Measurements from ENCODE around the gene MRAS. TPM values are rescaled to one million over a fixed set of nuclear protein-coding genes. Genes with fewer than 3 reads are reported as not detected.

Gene MRAS
- total RNA-seq, 4 donors from 2014 or later, result 35.6 to 59.2 (median 45.8) TPM

GRCh38 chr3:138384531-138384930 is 36.2 kb downstream of the MRAS start:
- no peak for DNase-seq (ENCODE audit: extremely low spot score)
- no peaks in the 10 kb centered on the region for H3K36me3 ChIP-seq
- H3K4me1 ChIP-seq, result peaks cover 31 to 39% (median 35%) of the 10 kb centered on the region in 4 donors
- no peak overlapping the region for H3K27ac ChIP-seq (replicated peaks in 1 of 4)
- H3K4me3 ChIP-seq, result no peak overlapping the region
- H3K27me3 ChIP-seq, result no peaks in the 10 kb centered on the region
- no peak for TF ChIP-seq CTCF (IDR thresholded peaks at IDR 0.05)
- TF ChIP-seq POLR2AphosphoS5 (IDR thresholded peaks at IDR 0.05), result no peak
- TF ChIP-seq EP300 (IDR thresholded peaks at IDR 0.05), result no peak
- no peak for TF ChIP-seq POLR2A (IDR thresholded peaks at IDR 0.05; ENCODE audit: low read depth)
- intact Hi-C loops (cut with DNase I), result no loop called here
- H3K9me3 ChIP-seq, result no peaks in the 10 kb centered on the region
- WGBS, result 79% methylated on average over 3 of the region's 3 CpGs

GRCh38 chr3:138384976-138385375 is 36.6 kb downstream of the MRAS start:
- Histone ChIP-seq H3K36me3 (no peaks in the 10 kb centered on the region), H3K27ac (replicated peaks in 1 of 4) (no peak overlapping the region), H3K4me3 (no peak overlapping the region), H3K27me3 (no peaks in the 10 kb centered on the region), H3K9me3 (no peaks in the 10 kb centered on the region), H3K4me1 (peaks cover 36 to 44% (median 39%) of the 10 kb centered on the region in 4 donors)
- WGBS, result 82% methylated on average over 5 of the region's 5 CpGs
- intact Hi-C loops (cut with DNase I), result no loop called here
- TF ChIP-seq POLR2A (IDR thresholded peaks at IDR 0.05; ENCODE audit: low read depth) (no peak), CTCF (IDR thresholded peaks at IDR 0.05) (no peak), POLR2AphosphoS5 (IDR thresholded peaks at IDR 0.05) (no peak), EP300 (IDR thresholded peaks at IDR 0.05) (no peak)
- no peak for DNase-seq (ENCODE audit: extremely low spot score)

GRCh38 chr3:138389144-138389601 is 40.8 kb downstream of the MRAS start:
- H3K4me1 ChIP-seq, result peaks cover 16 to 39% (median 19%) of the 10 kb centered on the region in 4 donors
- no peak for TF ChIP-seq CTCF (IDR thresholded peaks at IDR 0.05)
- no peak for TF ChIP-seq POLR2AphosphoS5 (IDR thresholded peaks at IDR 0.05)
- TF ChIP-seq EP300 (IDR thresholded peaks at IDR 0.05), result no peak
- no peak for TF ChIP-seq POLR2A (IDR thresholded peaks at IDR 0.05; ENCODE audit: low read depth)

GRCh38 chr3:138389841-138390581 is 41.6 kb downstream of the MRAS start:
- intact Hi-C loops (cut with DNase I), result loop anchor here (5.0 kb wide), 1 partner anchor 43 kb away; the partner anchor contains the start of gene MRAS
- Histone ChIP-seq H3K4me1 (peaks cover 16 to 41% (median 19%) of the 10 kb centered on the region in 4 donors), H3K36me3 (no peaks in the 10 kb centered on the region), H3K9me3 (no peaks in the 10 kb centered on the region), H3K27me3 (no peaks in the 10 kb centered on the region), H3K4me3 (no peak overlapping the region), H3K27ac (replicated peaks in 1 of 4) (peak overlapping the region; percentile 60 to 76 (median 68))
- no peak for TF ChIP-seq EP300 (IDR thresholded peaks at IDR 0.05)
- TF ChIP-seq POLR2AphosphoS5 (IDR thresholded peaks at IDR 0.05), result peak; percentile 29 to 77
- TF ChIP-seq POLR2A (IDR thresholded peaks at IDR 0.05; ENCODE audit: low read depth), result no peak
- 42% methylated on average over 9 of the region's 9 CpGs for WGBS
- no peak for DNase-seq (ENCODE audit: extremely low spot score)

More at GRCh38 chr3:138389144-138389601, 40.8 kb downstream of the MRAS start:
- no peaks in the 10 kb centered on the region for H3K36me3 ChIP-seq
- intact Hi-C loops (cut with DNase I), result no loop called here
- 98% methylated on average over 6 of the region's 6 CpGs for WGBS
- peak overlapping the region in 3 of 4 donors; percentile 60 to 76 (median 72) for H3K27ac ChIP-seq (replicated peaks in 1 of 4)
- DNase-seq (ENCODE audit: extremely low spot score), result no peak
- no peaks in the 10 kb centered on the region for H3K27me3 ChIP-seq
- H3K4me3 ChIP-seq, result no peak overlapping the region
- no peaks in the 10 kb centered on the region for H3K9me3 ChIP-seq

GRCh38 chr3:138390582-138390932 is 42.2 kb downstream of the MRAS start:
- WGBS, result 69% methylated on average over 2 of the region's 2 CpGs
- TF ChIP-seq POLR2A (IDR thresholded peaks at IDR 0.05; ENCODE audit: low read depth) (no peak), POLR2AphosphoS5 (IDR thresholded peaks at IDR 0.05) (no peak)
- H3K9me3 ChIP-seq, result no peaks in the 10 kb centered on the region
- H3K36me3 ChIP-seq, result no peaks in the 10 kb centered on the region
- no peak overlapping the region for H3K4me3 ChIP-seq
- no peaks in the 10 kb centered on the region for H3K27me3 ChIP-seq
- intact Hi-C loops (cut with DNase I), result loop anchor here (5.0 kb wide), 1 partner anchor 43 kb away; the partner anchor contains the start of gene MRAS
- peak overlapping the region; percentile 60 to 76 (median 68) for H3K27ac ChIP-seq (replicated peaks in 1 of 4)
- H3K4me1 ChIP-seq, result peaks cover 16 to 46% (median 19%) of the 10 kb centered on the region in 4 donors
- no peak for DNase-seq (ENCODE audit: extremely low spot score)

Data from esophagus muscularis mucosa (tissue), 4 donors.